H9 (cell line): Measurements from ENCODE around the gene RNASE1. TPM values are rescaled to one million over a fixed set of nuclear protein-coding genes. Genes with fewer than 3 reads are reported as not detected.

Source experiments
- DNase-seq: peaks from one replicate; pipeline ENCODE4 v3.0.0-alpha.2; 2017
- H2AFZ ChIP-seq: one replicate; pipeline ENCODE4 v1.6.1; 2013; ENCODE audit warnings: mild to moderate bottlenecking, low read length, control low read depth, moderate library complexity
- H2AK5ac ChIP-seq: 2 replicates; pipeline ENCODE4 v1.6.1; 2013; ENCODE audit warnings: low read length, control low read depth, mixed read lengths; ENCODE audit not compliant: insufficient read length
- H2BK120ac ChIP-seq: one replicate; pipeline ENCODE4 v1.6.1; 2013; ENCODE audit warnings: low read depth, mild to moderate bottlenecking, low read length, control low read depth, inconsistent platforms; ENCODE audit not compliant: poor library complexity, severe bottlenecking
- H2BK12ac ChIP-seq: 2 replicates; pipeline ENCODE4 v1.6.1; 2013; ENCODE audit warnings: low read length, control low read depth, mixed read lengths, low read depth; ENCODE audit not compliant: insufficient read length
- H2BK15ac ChIP-seq: 2 replicates; pipeline ENCODE4 v1.6.1; 2013; ENCODE audit warnings: low read depth, low read length, control low read depth
- H2BK20ac ChIP-seq: one replicate; pipeline ENCODE4 v1.6.1; 2013; ENCODE audit warnings: low read depth, mild to moderate bottlenecking, low read length, control low read depth, inconsistent platforms; ENCODE audit not compliant: poor library complexity, severe bottlenecking
- H2BK5ac ChIP-seq: 2 replicates; pipeline ENCODE4 v1.6.1; 2013; ENCODE audit warnings: low read length, control low read depth, mixed read lengths; ENCODE audit not compliant: insufficient read length
- H3K14ac ChIP-seq: 2 replicates; pipeline ENCODE4 v1.6.1; 2013; ENCODE audit warnings: low read length, control low read depth; ENCODE audit not compliant: insufficient read depth
- H3K18ac ChIP-seq: 2 replicates; pipeline ENCODE4 v1.6.1; 2013; ENCODE audit warnings: low read depth, mild to moderate bottlenecking, mixed read lengths, low read length, control low read depth; ENCODE audit not compliant: insufficient read length
- H3K23ac ChIP-seq: 2 replicates; pipeline ENCODE4 v1.6.1; 2013; ENCODE audit warnings: low read length, control low read depth, mixed read lengths, low read depth; ENCODE audit not compliant: insufficient read length
- H3K23me2 ChIP-seq: 2 replicates; pipeline ENCODE4 v1.6.1; 2013; ENCODE audit warnings: low read depth, mild to moderate bottlenecking, mixed read lengths, low read length, control low read depth; ENCODE audit not compliant: insufficient read length, poor library complexity, severe bottlenecking
- H3K27ac ChIP-seq: 2 replicates; pipeline ENCODE4 v1.5.1; 2013; ENCODE audit warnings: low read length, control low read depth, mixed read lengths, low read depth; ENCODE audit not compliant: insufficient read length
- H3K27me3 ChIP-seq: 2 replicates; pipeline ENCODE4 v1.6.1; 2013; ENCODE audit warnings: low read length, control low read depth, inconsistent platforms; ENCODE audit not compliant: insufficient read depth
- H3K4ac ChIP-seq: 2 replicates; pipeline ENCODE4 v1.6.1; 2013; ENCODE audit warnings: low read depth, mild to moderate bottlenecking, control low read depth, inconsistent platforms, low read length, moderate library complexity
- H3K4me1 ChIP-seq: 2 replicates; pipeline ENCODE4 v1.6.1; 2013; ENCODE audit warnings: low read length, control low read depth, inconsistent platforms; ENCODE audit not compliant: insufficient read depth
- H3K4me2 ChIP-seq: 2 replicates; pipeline ENCODE4 v1.6.1; 2013; ENCODE audit warnings: low read length, control low read depth, mixed read lengths; ENCODE audit not compliant: insufficient read length, insufficient read depth
- H3K56ac ChIP-seq: 2 replicates; pipeline ENCODE4 v1.6.1; 2013; ENCODE audit warnings: low read depth, mild to moderate bottlenecking, mixed read lengths, low read length, control low read depth; ENCODE audit not compliant: insufficient read length
- H3K79me1 ChIP-seq: 2 replicates; pipeline ENCODE4 v1.6.1; 2013; ENCODE audit warnings: low read depth, mild to moderate bottlenecking, moderate library complexity, low read length, control low read depth, inconsistent platforms; ENCODE audit not compliant: insufficient read depth, poor library complexity, severe bottlenecking
- H3K79me2 ChIP-seq: 2 replicates; pipeline ENCODE4 v1.6.1; 2013; ENCODE audit warnings: low read length, control low read depth, inconsistent platforms; ENCODE audit not compliant: insufficient read depth
- H3K9ac ChIP-seq: 2 replicates; pipeline ENCODE4 v1.6.1; 2013; ENCODE audit warnings: low read length, control low read depth, mixed read lengths; ENCODE audit not compliant: insufficient read length; ENCODE audit errors: extremely low read depth
- H3K9me3 ChIP-seq: one replicate; pipeline ENCODE4 v1.6.1; 2013; ENCODE audit warnings: low read depth, low read length, inconsistent platforms; ENCODE audit not compliant: control insufficient read depth
- H3T11ph ChIP-seq: one replicate; pipeline ENCODE4 v1.6.1; 2013; ENCODE audit warnings: mild to moderate bottlenecking, low read length, control low read depth, inconsistent platforms
- H4K20me1 ChIP-seq: one replicate; pipeline ENCODE4 v1.6.1; 2013; ENCODE audit not compliant: control insufficient read depth, insufficient read length, insufficient read depth
- H4K5ac ChIP-seq: 2 replicates; pipeline ENCODE4 v1.6.1; 2013; ENCODE audit warnings: low read depth, mild to moderate bottlenecking, mixed read lengths, low read length, control low read depth; ENCODE audit not compliant: insufficient read length
- H4K8ac ChIP-seq: replicated peaks from 2 replicates; pipeline ENCODE4 v1.6.1; 2013; ENCODE audit warnings: low read length, control low read depth, mixed read lengths, low read depth; ENCODE audit not compliant: insufficient read length
- H4K91ac ChIP-seq: 2 replicates; pipeline ENCODE4 v1.6.1; 2013; ENCODE audit warnings: low read depth, mild to moderate bottlenecking, moderate library complexity, mixed read lengths, low read length, control low read depth; ENCODE audit not compliant: insufficient read length
- H3K27ac Mint-ChIP-seq, 3 experiments: 2 replicates in 2 of 3; 3 replicates in 1 of 3; pipeline ENCODE4 v1.8.0; 2020 to 2021; ENCODE audit warnings: mixed read lengths in 3 of 3, mild to moderate bottlenecking in 1 of 3, moderate library complexity in 1 of 3
- H3K27me3 Mint-ChIP-seq: 2 replicates; pipeline ENCODE4 v1.8.0; 2021; ENCODE audit warnings: low read depth, mild to moderate bottlenecking, moderate library complexity, mixed read lengths
- H3K36me3 Mint-ChIP-seq, 3 experiments: 2 replicates in 2 of 3; 3 replicates in 1 of 3; pipeline ENCODE4 v1.8.0; 2020 to 2021; ENCODE audit warnings: low read depth in 3 of 3, mixed read lengths in 3 of 3; ENCODE audit not compliant: insufficient read depth in 1 of 3
- H3K4me1 Mint-ChIP-seq, 2 experiments: 2 replicates each; pipeline ENCODE4 v1.8.0; 2020; ENCODE audit warnings: mixed read lengths in 2 of 2
- H3K4me3 Mint-ChIP-seq, 2 experiments: 2 replicates in 1 of 2; 3 replicates in 1 of 2; pipeline ENCODE4 v1.8.0; 2020 to 2021; ENCODE audit warnings: mild to moderate bottlenecking in 2 of 2, mixed read lengths in 2 of 2, moderate library complexity in 1 of 2
- H3K9me3 Mint-ChIP-seq, 2 experiments: 2 replicates in 1 of 2; 3 replicates in 1 of 2; pipeline ENCODE4 v1.8.0; 2020; ENCODE audit warnings: mild to moderate bottlenecking in 2 of 2, mixed read lengths in 2 of 2, moderate library complexity in 1 of 2
- WGBS: extraction: QIAGEN DNeasy Blood & Tissue Kit; methylation state at CpG from one replicate; pipeline ENCODE4 v1.1.7; 2013; ENCODE audit warnings: missing lambda C conversion rate, low lambda C conversion rate, mixed read lengths; ENCODE audit not compliant: insufficient read length; ENCODE audit errors: extremely low coverage; 5-methylcytosine and 5-hydroxymethylcytosine counted together
- total RNA-seq: library from RNA; stranded (reverse); gene quantifications from 2 replicates; pipeline ENCODE4 v1.2.1, GENCODE V29; 2021
- TF ChIP-seq, protein P1 (sequence below): fragments of 200-600 bp; sonication (generic); conservative IDR thresholded peaks from 3 replicates; pipeline ENCODE4 v1.8.0; 2021; ENCODE audit warnings: antibody characterized with exemption, mild to moderate bottlenecking

RNASE1 gene
- total RNA-seq, 1 experiment from 2014 or later, result 1.2 TPM

DNA sequence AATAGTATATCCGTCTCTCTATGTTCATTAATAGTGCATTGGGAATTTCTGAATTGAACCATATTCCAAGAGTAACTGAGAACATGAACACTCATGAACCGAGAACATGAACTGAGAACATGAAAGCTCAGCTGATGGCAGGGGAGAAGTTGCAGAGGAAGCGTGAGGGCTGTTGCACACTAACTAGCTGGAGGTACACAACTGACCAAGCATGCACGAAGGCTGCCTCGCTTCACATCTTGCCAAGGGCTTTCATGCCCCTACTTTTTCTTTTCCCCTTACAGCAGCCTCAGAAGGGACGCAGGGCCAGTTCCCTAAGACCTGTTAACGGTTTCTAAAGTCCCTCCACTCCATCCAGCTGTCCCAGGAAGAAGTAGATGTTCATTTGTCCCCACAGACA lies 4.3 kb downstream of the RNASE1 start:
- Histone ChIP-seq H3K79me2 (no peaks in the 10 kb centered on the region), H4K91ac (no peak overlapping the region), H3K79me1 (no peaks in the 10 kb centered on the region), H2BK12ac (no peak overlapping the region), H2BK15ac (no peak overlapping the region), H3K4ac (no peak overlapping the region), H3K23me2 (no peaks in the 10 kb centered on the region), H4K5ac (no peak overlapping the region), H3K4me1 (peaks cover 12% of the 10 kb centered on the region; the same call in 1 of the 2 replicates), H3T11ph (no peak overlapping the region), H3K27ac (no peak overlapping the region), H3K14ac (0 out of 2 replicates have a peak overlapping the region, but pooled peaks have one; percentile 47), H3K9me3 (no peaks in the 10 kb centered on the region), H3K27me3 (no peaks in the 10 kb centered on the region), H2BK20ac (no peak overlapping the region), H3K4me2 (no peak overlapping the region), H3K9ac (no peak overlapping the region), H3K18ac (peak overlapping the region; percentile 11), H3K23ac (no peak overlapping the region), H2AK5ac (no peak overlapping the region), H2BK120ac (no peak overlapping the region), H2AFZ (no peak overlapping the region), H2BK5ac (no peak overlapping the region), H4K20me1 (no peaks in the 10 kb centered on the region), H3K56ac (no peak overlapping the region), H4K8ac (no peak overlapping the region)
- Mint-ChIP-seq H3K4me3 (no peak overlapping the region), H3K9me3 (no peaks in the 10 kb centered on the region), H3K36me3 (peaks cover 0 to 2% (median 0%) of the 10 kb centered on the region in 3 experiments; a peak in 1 of 7 replicates), H3K27ac (no peak overlapping the region; a peak in 1 of 7 replicates), H3K27me3 (no peaks in the 10 kb centered on the region; the same call in 1 of the 2 replicates), H3K4me1 (peaks cover 46 to 49% of the 10 kb centered on the region in 2 experiments)
- WGBS, result no CpG with 5 or more reads among the region's 7 CpGs
- DNase-seq, result no peak
- TF ChIP-seq, protein P1, sequence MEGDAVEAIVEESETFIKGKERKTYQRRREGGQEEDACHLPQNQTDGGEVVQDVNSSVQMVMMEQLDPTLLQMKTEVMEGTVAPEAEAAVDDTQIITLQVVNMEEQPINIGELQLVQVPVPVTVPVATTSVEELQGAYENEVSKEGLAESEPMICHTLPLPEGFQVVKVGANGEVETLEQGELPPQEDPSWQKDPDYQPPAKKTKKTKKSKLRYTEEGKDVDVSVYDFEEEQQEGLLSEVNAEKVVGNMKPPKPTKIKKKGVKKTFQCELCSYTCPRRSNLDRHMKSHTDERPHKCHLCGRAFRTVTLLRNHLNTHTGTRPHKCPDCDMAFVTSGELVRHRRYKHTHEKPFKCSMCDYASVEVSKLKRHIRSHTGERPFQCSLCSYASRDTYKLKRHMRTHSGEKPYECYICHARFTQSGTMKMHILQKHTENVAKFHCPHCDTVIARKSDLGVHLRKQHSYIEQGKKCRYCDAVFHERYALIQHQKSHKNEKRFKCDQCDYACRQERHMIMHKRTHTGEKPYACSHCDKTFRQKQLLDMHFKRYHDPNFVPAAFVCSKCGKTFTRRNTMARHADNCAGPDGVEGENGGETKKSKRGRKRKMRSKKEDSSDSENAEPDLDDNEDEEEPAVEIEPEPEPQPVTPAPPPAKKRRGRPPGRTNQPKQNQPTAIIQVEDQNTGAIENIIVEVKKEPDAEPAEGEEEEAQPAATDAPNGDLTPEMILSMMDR, result no peak
